Head of caudate nucleus (tissue), 42 donors: Measurements from ENCODE around the gene PCDHGC3.
A peak's percentile ranks its signal among the peaks of the same experiment; 100 is the strongest.
"Not testable (repeated sequence)": the region's sequence is repeated elsewhere in the genome, so short reads cannot be mapped to it uniquely, and the experiment has no call there.

Source experiments
- DNase-seq, 42 donors: peaks; one replicate each; pipeline versions ENCODE4 v3.0.0 to v3.0.0-alpha.2; 2020 to 2021; ENCODE audit warnings: mixed read lengths in 7 of 42
- intact Hi-C: fragments of 100-400 bp; cut with DNase I; formaldehyde crosslinking; loops from one replicate; pipeline ENCODE4 v1.15.0; 2022

The PCDHGC3 gene

DNA sequence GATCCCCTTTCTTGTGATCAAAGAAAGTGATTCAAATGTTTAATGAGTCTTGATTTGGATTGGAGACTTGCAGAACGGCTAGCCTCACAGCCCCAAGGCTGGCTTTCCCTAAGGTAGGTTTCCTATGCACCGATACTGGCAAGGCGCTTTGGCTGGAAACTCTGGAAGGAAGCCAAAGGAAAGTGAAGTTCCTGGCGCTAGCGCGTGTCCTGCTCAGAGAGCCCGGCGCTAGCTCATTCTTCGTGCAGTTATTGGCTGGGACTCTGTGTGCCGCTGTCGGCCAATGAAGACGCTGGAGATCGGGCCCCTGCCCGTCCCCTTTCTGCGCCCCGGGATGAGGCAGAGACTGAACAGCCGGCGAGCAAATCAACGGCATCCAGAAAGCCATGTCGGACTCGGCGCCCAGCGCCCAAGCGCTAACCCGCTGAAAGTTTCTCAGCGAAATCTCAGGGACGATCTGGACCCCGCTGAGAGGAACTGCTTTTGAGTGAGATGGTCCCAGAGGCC, at the start of gene PCDHGC3:
Gene PCDHGC3 (plus strand): TSS at position 342 of the 507 bp plus-strand sequence. CDS start 151 bp downstream, at position 493.
- DNase-seq: peak; percentile 73 to 96 (median 89)
- intact Hi-C loops: loop anchor here (5.0 kb wide), 1 partner anchor 37 kb away; no protein-coding TSS in a partner anchor

- intact Hi-C loops: loop anchor here (10.0 kb wide), 1 partner anchor 97 kb away; no protein-coding TSS in a partner anchor
- no peak for DNase-seq
These were observed 47.9 kb upstream of the PCDHGC3 start for GRCh38 chr5:141427783-141428426.

DNA sequence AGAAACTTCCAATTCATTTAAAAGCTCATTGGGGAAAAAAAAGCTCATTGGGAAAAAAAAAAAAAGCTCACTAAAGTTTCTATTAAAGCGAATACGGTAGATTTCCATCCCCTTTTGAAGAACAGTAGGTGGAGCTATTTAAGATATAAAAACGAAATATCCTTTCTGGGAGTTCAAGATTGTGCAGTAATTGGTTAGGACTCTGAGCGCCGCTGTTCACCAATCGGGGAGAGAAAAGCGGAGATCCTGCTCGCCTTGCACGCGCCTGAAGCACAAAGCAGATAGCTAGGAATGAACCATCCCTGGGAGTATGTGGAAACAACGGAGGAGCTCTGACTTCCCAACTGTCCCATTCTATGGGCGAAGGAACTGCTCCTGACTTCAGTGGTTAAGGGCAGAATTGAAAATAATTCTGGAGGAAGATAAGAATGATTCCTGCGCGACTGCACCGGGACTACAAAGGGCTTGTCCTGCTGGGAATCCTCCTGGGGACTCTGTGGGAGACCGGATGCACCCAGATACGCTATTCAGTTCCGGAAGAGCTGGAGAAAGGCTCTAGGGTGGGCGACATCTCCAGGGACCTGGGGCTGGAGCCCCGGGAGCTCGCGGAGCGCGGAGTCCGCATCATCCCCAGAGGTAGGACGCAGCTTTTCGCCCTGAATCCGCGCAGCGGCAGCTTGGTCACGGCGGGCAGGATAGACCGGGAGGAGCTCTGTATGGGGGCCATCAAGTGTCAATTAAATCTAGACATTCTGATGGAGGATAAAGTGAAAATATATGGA, 45.2 kb upstream of the PCDHGC3 start, which contains the start of gene PCDHGA12:
Gene PCDHGA12 (plus strand): TSS at position 176 of the 782 bp plus-strand sequence. CDS start 253 bp downstream, at position 429.
- intact Hi-C loops: no loop called here

GRCh38 chr5:141431286-141431685, 44.5 kb upstream of the PCDHGC3 start:
- intact Hi-C loops: no loop called here
- DNase-seq: no peak

More for the DNA sequence above, 45.2 kb upstream of the PCDHGC3 start, which contains the start of gene PCDHGA12:
- peak in 25 of 42 donors; percentile 15 to 70 (median 39) for DNase-seq

- DNase-seq, intact Hi-C loops: not testable (repeated sequence)
These were observed 43.5 kb upstream of the PCDHGC3 start for GRCh38 chr5:141432308-141432707.

GRCh38 chr5:141432726-141433125, 43.0 kb upstream of the PCDHGC3 start:
- intact Hi-C loops, DNase-seq: not testable (repeated sequence)

DNA sequence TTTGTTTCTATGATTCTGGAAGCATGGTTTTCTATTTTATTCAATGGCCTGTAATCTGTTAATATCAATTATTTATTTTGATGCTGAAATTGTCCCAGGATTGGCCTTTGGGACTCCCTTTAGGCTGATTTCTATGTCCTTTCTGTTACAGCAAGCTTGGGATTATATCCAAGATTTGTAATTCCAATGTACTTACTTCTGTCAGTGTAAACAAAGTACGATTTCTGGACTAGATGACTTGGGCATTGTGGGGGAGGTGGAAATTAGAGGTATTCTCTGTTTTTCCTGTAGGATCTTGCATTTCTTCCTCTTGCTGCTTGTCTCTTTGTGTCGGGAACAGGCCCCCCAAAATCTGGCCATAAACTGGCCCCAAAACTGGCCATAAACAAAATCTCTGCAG, 41.8 kb upstream of the PCDHGC3 start:
- DNase-seq: no peak
- intact Hi-C loops: no loop called here

- no peak for DNase-seq
- intact Hi-C loops: no loop called here
These were observed 38.5 kb upstream of the PCDHGC3 start for GRCh38 chr5:141437221-141437620.

GRCh38 chr5:141439411-141440141, 36.2 kb upstream of the PCDHGC3 start:
- intact Hi-C loops: no loop called here
- no peak for DNase-seq

DNA sequence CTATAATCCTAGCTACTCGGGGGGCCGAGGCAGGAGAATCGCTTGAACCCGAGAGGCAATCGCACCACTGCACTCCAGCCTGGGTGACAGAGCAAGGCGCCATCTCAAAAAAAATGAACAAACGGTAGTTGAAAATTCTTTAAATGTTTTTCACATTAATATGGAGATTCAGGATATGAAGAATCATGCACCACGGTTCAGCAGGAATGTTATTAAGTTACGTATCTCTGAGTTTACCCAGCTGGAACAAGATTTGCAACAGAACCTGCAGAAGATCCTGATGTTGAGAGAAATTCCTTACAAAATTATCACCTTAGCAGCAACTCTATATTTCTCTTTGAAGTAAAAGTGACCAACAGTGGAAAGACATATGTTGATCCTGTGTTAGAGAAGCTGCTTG, 35.4 kb upstream of the PCDHGC3 start:
- intact Hi-C loops: no loop called here
- no peak for DNase-seq

- intact Hi-C loops: no loop called here
- DNase-seq: no peak
These were observed 34.1 kb upstream of the PCDHGC3 start for GRCh38 chr5:141441571-141442170.

DNA sequence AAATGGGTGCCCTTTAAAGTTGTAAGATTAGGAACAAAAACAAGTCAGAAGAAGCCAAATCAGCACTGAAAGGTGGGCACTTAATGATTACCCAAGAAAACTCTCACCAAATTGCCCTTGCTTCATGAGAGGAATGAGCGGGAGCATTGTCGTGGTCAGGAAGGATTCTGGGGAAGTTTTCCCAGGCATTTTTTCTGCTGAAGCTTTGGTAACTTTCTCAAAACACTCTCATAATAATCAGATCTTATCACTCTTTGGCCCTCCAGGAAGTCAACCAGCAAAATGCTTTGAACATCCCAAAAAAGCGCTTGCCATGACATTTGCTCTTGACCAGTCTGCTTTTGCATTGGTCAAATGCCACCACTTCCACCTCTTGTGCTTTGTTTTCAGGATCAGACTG, 10.4 kb upstream of the PCDHGC3 start:
- DNase-seq: no peak

GRCh38 chr5:141476132-141476911, 556 bp downstream of the PCDHGC3 start:
- DNase-seq: peak in 34 of 42 donors; percentile 45 to 79 (median 64)
- intact Hi-C loops: loop anchor here (5.0 kb wide), 1 partner anchor 36 kb away; no protein-coding TSS in a partner anchor

More for the DNA sequence above, 10.4 kb upstream of the PCDHGC3 start:
- intact Hi-C loops: no loop called here

GRCh38 chr5:141477044-141477575, 1.3 kb downstream of the PCDHGC3 start:
- intact Hi-C loops: loop anchor here (5.0 kb wide), 1 partner anchor 35 kb away; no protein-coding TSS in a partner anchor
- DNase-seq: no peak

- intact Hi-C loops: loop anchor here (5.0 kb wide), 1 partner anchor 34 kb away; no protein-coding TSS in a partner anchor
- no peak for DNase-seq
These were observed 2.0 kb downstream of the PCDHGC3 start for GRCh38 chr5:141477815-141478214.

DNA sequence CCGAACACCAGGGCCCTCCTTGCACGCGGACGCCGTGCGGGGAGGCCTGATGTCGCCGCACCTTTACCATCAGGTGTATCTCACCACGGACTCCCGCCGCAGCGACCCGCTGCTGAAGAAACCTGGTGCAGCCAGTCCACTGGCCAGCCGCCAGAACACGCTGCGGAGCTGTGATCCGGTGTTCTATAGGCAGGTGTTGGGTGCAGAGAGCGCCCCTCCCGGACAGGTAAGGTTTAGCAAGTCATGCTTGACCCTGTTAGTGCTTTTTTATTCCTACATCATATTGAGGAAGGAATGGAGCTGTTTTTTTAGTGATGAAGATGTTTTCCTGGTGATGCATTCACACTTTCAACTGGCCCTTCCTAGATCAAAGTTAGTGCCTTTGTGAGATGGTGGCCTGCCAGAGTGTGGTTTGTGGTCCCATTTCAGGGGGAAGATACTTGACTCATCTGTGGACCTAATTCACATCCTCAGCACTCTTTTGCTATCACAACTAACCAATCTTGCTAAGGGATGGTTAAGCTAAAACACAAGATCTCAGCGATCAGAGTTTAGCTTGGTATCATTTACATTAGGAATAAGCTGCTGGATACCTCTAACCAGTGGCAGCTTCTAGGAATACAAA, 2.7 kb downstream of the PCDHGC3 start:
- intact Hi-C loops: loop anchor here (5.0 kb wide), 1 partner anchor 34 kb away; no protein-coding TSS in a partner anchor
- DNase-seq: no peak

GRCh38 chr5:141479776-141480175, 4.0 kb downstream of the PCDHGC3 start:
- intact Hi-C loops: loop anchor here (5.0 kb wide), 1 partner anchor 33 kb away; no protein-coding TSS in a partner anchor
- DNase-seq: no peak
